HCT116 (cell line): ENCODE data around the gene VCPKMT. TPM values are rescaled to one million over a fixed set of nuclear protein-coding genes. Genes with fewer than 3 reads are reported as not detected.

Experiments
- ATAC-seq: fragments of 200-7000 bp; cut with Tn5 transposase; 2 replicates; pipeline ENCODE4 v1.9.1; 2020; ENCODE audit warnings: mild to moderate bottlenecking, moderate library complexity
- BruUV-seq: library from RNA; stranded (reverse); fragments of 400-500 nt; replicated peaks from 2 replicates; lab custom pipeline; 2021; lab: Mats Ljungman, UMichigan
- CTCF ChIA-PET: fragments of 300-600 bp; sonication (Branson Sonifier 250); formaldehyde crosslinking; loops from one replicate; lab custom pipeline; 2021; ENCODE audit warnings: antibody characterized with exemption; lab: Charles Lee
- POLR2A ChIA-PET: fragments of 300-600, 350-600 bp; sonication (Branson Sonifier 250); formaldehyde crosslinking; loops from one replicate; lab custom pipeline; 2021; ENCODE audit warnings: antibody characterized with exemption; lab: Charles Lee
- RAD21 ChIA-PET, 2 experiments: fragments of 300-600 bp; sonication (Branson Sonifier 250); formaldehyde crosslinking; loops; one replicate each; lab custom pipeline; 2023; ENCODE audit warnings: low total read pairs in 2 of 2; ENCODE audit not compliant: uncharacterized antibody in 2 of 2, unreplicated experiment in 2 of 2, low non-redundant PET in 1 of 2; lab: Charles Lee
- DNase-seq: peaks from one replicate; pipeline ENCODE4 v3.0.0-alpha.2; 2010; ENCODE audit warnings: low read depth, low spot score
- H2AFZ ChIP-seq: fragments of 200-600 bp; shearing (Covaris generic), sonication (generic); 2 replicates; pipeline ENCODE4 v1.6.1; 2017; ENCODE audit warnings: low read depth, mixed run types, mixed read lengths, antibody characterized with exemption, low read length; ENCODE audit not compliant: poor library complexity, severe bottlenecking
- H3K27ac ChIP-seq: 2 replicates; pipeline ENCODE4 v1.5.1; 2012; ENCODE audit warnings: low read depth, low read length
- H3K27me3 ChIP-seq: fragments of 200-600 bp; sonication (generic); 2 replicates; pipeline ENCODE4 v1.6.1; 2016; ENCODE audit warnings: mixed run types, low read length, mixed read lengths; ENCODE audit not compliant: insufficient read depth
- H3K36me3 ChIP-seq, 2 experiments: fragments of 200-500 bp in 1 of 2; fragments of 200-600 bp in 1 of 2; sonication (Bioruptor generic) in 1 of 2; sonication (generic) in 1 of 2; 2 replicates each; pipeline versions ENCODE4 v1.5.1 to v1.6.1; 2014 to 2016; ENCODE audit warnings: low read length in 2 of 2, inconsistent platforms in 1 of 2, mixed read lengths in 1 of 2, mixed run types in 1 of 2; ENCODE audit not compliant: insufficient read depth in 2 of 2, control insufficient read depth in 1 of 2
- H3K4me1 ChIP-seq, 2 experiments: fragments of 200-600 bp in 1 of 2; sonication (generic) in 1 of 2; 2 replicates each; pipeline versions ENCODE4 v1.5.1 to v1.6.1; 2012 to 2017; ENCODE audit warnings: low read length in 2 of 2, inconsistent platforms in 1 of 2, mild to moderate bottlenecking in 1 of 2, mixed read lengths in 1 of 2, mixed run types in 1 of 2, moderate library complexity in 1 of 2; ENCODE audit not compliant: insufficient read depth in 2 of 2, control insufficient read depth in 1 of 2
- H3K4me2 ChIP-seq: fragments of 200-600 bp; sonication (generic); 2 replicates; pipeline ENCODE4 v1.6.1; 2017; ENCODE audit warnings: mixed run types, low read length, mixed read lengths
- H3K4me3 ChIP-seq, 2 experiments: fragments of 200-600 bp in 1 of 2; sonication (generic) in 1 of 2; replicated peaks in 1 of 2; 2 replicates each; pipeline ENCODE4 v1.5.1; 2011 to 2016; ENCODE audit warnings: low read length in 2 of 2, control low read depth in 1 of 2, low read depth in 1 of 2, mild to moderate bottlenecking in 1 of 2, mixed read lengths in 1 of 2, mixed run types in 1 of 2
- H3K79me2 ChIP-seq: fragments of 200-600 bp; sonication (generic); 2 replicates; pipeline ENCODE4 v1.6.1; 2017; ENCODE audit warnings: mild to moderate bottlenecking, mixed run types, low read length, moderate library complexity, mixed read lengths; ENCODE audit not compliant: insufficient read depth
- H3K9ac ChIP-seq: fragments of 200-600 bp; sonication (generic); 2 replicates; pipeline ENCODE4 v1.6.1; 2016; ENCODE audit warnings: low read length, mixed read lengths
- H3K9me2 ChIP-seq: fragments of 200-600 bp; sonication (generic), shearing (Covaris generic); 2 replicates; pipeline ENCODE4 v1.6.1; 2017; ENCODE audit warnings: mixed run types, mild to moderate bottlenecking, moderate library complexity; ENCODE audit not compliant: insufficient read depth
- H3K9me3 ChIP-seq, 2 experiments: fragments of 200-500 bp in 1 of 2; fragments of 200-600 bp in 1 of 2; sonication (Bioruptor generic) in 1 of 2; sonication (generic) in 1 of 2; 2 replicates each; pipeline ENCODE4 v1.6.1; 2014 to 2017; ENCODE audit warnings: low read length in 2 of 2, mixed read lengths in 2 of 2, inconsistent platforms in 1 of 2, low read depth in 1 of 2, mild to moderate bottlenecking in 1 of 2, mixed run types in 1 of 2, moderate library complexity in 1 of 2; ENCODE audit not compliant: control insufficient read depth in 1 of 2, insufficient read depth in 1 of 2
- H4K20me1 ChIP-seq: fragments of 200-600 bp; sonication (generic), shearing (Covaris generic); 2 replicates; pipeline ENCODE4 v1.6.1; 2017; ENCODE audit warnings: mixed run types, mild to moderate bottlenecking, moderate library complexity; ENCODE audit not compliant: insufficient read depth
- CBX3 ChIP-seq: IDR thresholded peaks from 2 replicates; pipeline ENCODE4 v1.6.1; 2012; ENCODE audit warnings: low read depth
- ELF1 ChIP-seq: IDR thresholded peaks from 2 replicates; pipeline ENCODE4 v1.6.1; 2012; ENCODE audit warnings: low read depth, borderline replicate concordance
- FOSL1 ChIP-seq: IDR thresholded peaks from 2 replicates; pipeline ENCODE4 v1.6.1; 2012; ENCODE audit warnings: low read depth
- YY1 ChIP-seq: IDR thresholded peaks from 2 replicates; pipeline ENCODE4 v1.6.1; 2011; ENCODE audit warnings: low read length, low read depth, moderate library complexity, mild to moderate bottlenecking; ENCODE audit not compliant: insufficient replicate concordance; ENCODE audit errors: extremely low read depth
- intact Hi-C: fragments of 100-400 bp; cut with micrococcal nuclease; formaldehyde crosslinking; loops from 2 replicates; pipeline ENCODE4 v1.10.0; 2022
- total RNA-seq: library from RNA; stranded (reverse); gene quantifications from one replicate; pipeline ENCODE4 v1.2.1, GENCODE V29; 2021; ENCODE audit not compliant: unreplicated experiment
- TF ChIP-seq, protein P1 (sequence below), 3 experiments: fragments of 200-600 bp in 1 of 3; sonication (generic) in 1 of 3; IDR thresholded peaks in 2 of 3; conservative IDR thresholded peaks in 1 of 3; 2 replicates each; pipeline ENCODE4 v1.5.1; 2012 to 2017; ENCODE audit warnings: low read depth in 2 of 3, low read length in 2 of 3, antibody characterized with exemption in 1 of 3, borderline replicate concordance in 1 of 3, control low read depth in 1 of 3, mild to moderate bottlenecking in 1 of 3, mixed read lengths in 1 of 3, mixed run types in 1 of 3, moderate library complexity in 1 of 3; ENCODE audit not compliant: insufficient read depth in 1 of 3

VCPKMT gene
- total RNA-seq, 1 experiment from 2014 or later: 9.7 TPM

DNA sequence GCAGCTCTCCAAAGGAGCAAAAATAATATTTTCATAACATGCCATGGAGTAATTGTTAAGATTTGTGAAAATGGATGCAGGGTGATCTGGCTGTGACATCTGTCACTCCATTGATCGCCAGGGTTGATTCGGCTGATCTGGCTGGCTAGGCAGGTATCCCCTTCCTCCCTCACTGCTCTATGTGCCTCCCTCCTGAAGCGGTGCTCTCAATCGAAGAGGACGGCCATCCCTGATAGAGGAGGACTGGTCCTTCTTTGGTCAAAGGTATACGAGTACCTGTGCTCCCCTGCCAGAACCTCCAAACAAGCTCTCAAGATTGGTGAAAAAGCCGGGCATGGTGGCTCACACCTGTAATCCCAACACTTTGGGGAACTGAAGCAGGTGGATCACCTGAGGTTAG, 47.9 kb downstream of the VCPKMT start:
- Histone ChIP-seq H4K20me1 (no peaks in the 10 kb centered on the region), H2AFZ (no peak overlapping the region), H3K4me2 (peak overlapping the region; percentile 44; the same call in 1 of the 2 replicates), H3K9ac (no peak overlapping the region), H3K27ac (no peak overlapping the region), H3K36me3 (no peaks in the 10 kb centered on the region), H3K79me2 (no peaks in the 10 kb centered on the region), H3K9me3 (no peaks in the 10 kb centered on the region), H3K4me3 (no peak overlapping the region), H3K27me3 (no peaks in the 10 kb centered on the region), H3K9me2 (no peaks in the 10 kb centered on the region), H3K4me1 (peaks cover 5 to 19% of the 10 kb centered on the region in 2 experiments; a peak in 3 of 4 replicates)
- TF ChIP-seq ELF1: no peak
- DNase-seq (no peak), ATAC-seq (no peak)
- ChIA-PET POLR2A (no interaction called here), RAD21 (no interaction called here), CTCF (no interaction called here)
- no TSS peak for BruUV-seq
- intact Hi-C loops: no loop called here

DNA sequence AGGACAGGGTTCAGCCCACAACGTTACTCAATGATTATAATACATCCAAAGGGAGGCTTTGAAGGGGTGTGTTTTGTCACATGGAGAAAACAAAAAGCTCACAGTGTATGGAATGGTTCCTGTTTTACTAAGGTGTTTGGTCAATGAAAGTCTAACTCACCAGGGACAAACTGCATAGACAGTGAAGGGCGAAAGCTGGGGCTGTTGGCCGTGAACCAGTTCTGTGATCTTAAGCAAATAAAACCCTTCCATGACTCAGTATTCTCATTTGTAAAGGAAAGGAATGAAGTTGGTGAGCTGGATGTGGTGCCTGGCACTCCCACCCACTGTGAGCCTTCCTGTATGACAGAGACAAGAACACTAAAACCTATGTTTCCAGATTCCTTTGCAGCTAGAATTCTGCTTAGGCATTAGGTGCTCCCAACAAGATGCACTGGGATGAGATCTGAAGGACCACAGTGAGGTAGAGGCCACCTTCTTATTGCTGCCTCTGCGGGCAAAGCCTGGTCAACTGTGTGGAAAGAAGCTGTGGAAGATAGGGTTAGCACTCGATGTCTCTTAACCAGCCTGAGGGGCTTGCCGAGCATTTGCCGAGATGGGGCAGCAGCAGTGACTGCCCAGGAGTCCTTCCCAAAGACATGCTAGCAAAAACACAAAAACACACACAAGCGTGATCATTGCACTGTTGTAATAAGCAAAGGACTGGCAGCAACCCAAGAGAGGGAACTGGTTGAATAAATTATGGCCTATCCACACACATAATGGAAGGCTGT, 48.5 kb downstream of the VCPKMT start:
- no peaks in the 10 kb centered on the region for H3K9me2 ChIP-seq
- peak; percentile 53 for ATAC-seq
- H3K4me3 ChIP-seq: peak overlapping the region in 1 of 2 experiments; percentile 10; a peak in 1 of 4 replicates
- no peaks in the 10 kb centered on the region for H3K79me2 ChIP-seq
- ChIA-PET RAD21 (no interaction called here), POLR2A (no interaction called here), CTCF (no interaction called here)
- peaks cover 9 to 25% of the 10 kb centered on the region in 2 experiments for H3K4me1 ChIP-seq
- H3K27me3 ChIP-seq: no peaks in the 10 kb centered on the region
- H3K27ac ChIP-seq: no peak overlapping the region
- TF ChIP-seq YY1: no peak
- TF ChIP-seq, protein P1, sequence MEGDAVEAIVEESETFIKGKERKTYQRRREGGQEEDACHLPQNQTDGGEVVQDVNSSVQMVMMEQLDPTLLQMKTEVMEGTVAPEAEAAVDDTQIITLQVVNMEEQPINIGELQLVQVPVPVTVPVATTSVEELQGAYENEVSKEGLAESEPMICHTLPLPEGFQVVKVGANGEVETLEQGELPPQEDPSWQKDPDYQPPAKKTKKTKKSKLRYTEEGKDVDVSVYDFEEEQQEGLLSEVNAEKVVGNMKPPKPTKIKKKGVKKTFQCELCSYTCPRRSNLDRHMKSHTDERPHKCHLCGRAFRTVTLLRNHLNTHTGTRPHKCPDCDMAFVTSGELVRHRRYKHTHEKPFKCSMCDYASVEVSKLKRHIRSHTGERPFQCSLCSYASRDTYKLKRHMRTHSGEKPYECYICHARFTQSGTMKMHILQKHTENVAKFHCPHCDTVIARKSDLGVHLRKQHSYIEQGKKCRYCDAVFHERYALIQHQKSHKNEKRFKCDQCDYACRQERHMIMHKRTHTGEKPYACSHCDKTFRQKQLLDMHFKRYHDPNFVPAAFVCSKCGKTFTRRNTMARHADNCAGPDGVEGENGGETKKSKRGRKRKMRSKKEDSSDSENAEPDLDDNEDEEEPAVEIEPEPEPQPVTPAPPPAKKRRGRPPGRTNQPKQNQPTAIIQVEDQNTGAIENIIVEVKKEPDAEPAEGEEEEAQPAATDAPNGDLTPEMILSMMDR (IDR thresholded peaks at IDR 0.05 in 2 of 3, conservative IDR thresholded peaks at IDR 0.05 in 1 of 3; ENCODE audit: borderline replicate concordance in 1 of 3, insufficient read depth in 1 of 3, low read depth in 2 of 3, low read length in 2 of 3): no peak
- no peak for TF ChIP-seq FOSL1
- TF ChIP-seq CBX3: peak; percentile 20; the same call in 1 of the 2 replicates
- BruUV-seq: no TSS peak
- peak; percentile 21 for DNase-seq
- H3K4me2 ChIP-seq: peak overlapping the region; percentile 44
- intact Hi-C loops: no loop called here
- H2AFZ ChIP-seq: no peak overlapping the region
- H3K36me3 ChIP-seq: no peaks in the 10 kb centered on the region
- no peak overlapping the region; the same call in 1 of the 2 replicates for H3K9ac ChIP-seq
- H3K9me3 ChIP-seq: no peaks in the 10 kb centered on the region
- no peaks in the 10 kb centered on the region for H4K20me1 ChIP-seq
